Endothelial cell of umbilical vein (primary cell): Measurements from ENCODE around the gene CHEK2. TPM values are rescaled to one million over a fixed set of nuclear protein-coding genes. Genes with fewer than 3 reads are reported as not detected.

Experiments used
- BruUV-seq: library from RNA; stranded (reverse); fragments of 400-500 nt; replicated peaks from 2 replicates; lab custom pipeline; 2021; lab: Mats Ljungman, UMichigan
- CTCF ChIA-PET: fragments of 300-600, 350-600 bp; sonication (Branson Sonifier 250); formaldehyde crosslinking; loops from one replicate; lab custom pipeline; 2021; ENCODE audit warnings: antibody characterized with exemption, inconsistent platforms; lab: Charles Lee
- POLR2A ChIA-PET: fragments of 300-600, 350-600 bp; sonication (Branson Sonifier 250); formaldehyde crosslinking; loops from one replicate; lab custom pipeline; 2021; ENCODE audit warnings: antibody characterized with exemption, inconsistent platforms; lab: Charles Lee
- DNase-seq: peaks from one replicate; pipeline ENCODE4 v3.0.0-alpha.2; 2011; ENCODE audit warnings: low read depth, low spot score
- FAIRE-seq: peaks from 2 replicates; lab custom pipeline; 2011; peaks lifted over from hg19 to GRCh38; lab: Jason Lieb, UNC
- H2AFZ ChIP-seq: 2 replicates; pipeline ENCODE4 v1.6.0; 2012; ENCODE audit warnings: low read depth, low read length, control low read depth, inconsistent platforms
- H3K27ac ChIP-seq: 2 replicates; pipeline ENCODE4 v1.5.1; 2011; ENCODE audit warnings: low read depth, mild to moderate bottlenecking, control low read depth, low read length, moderate library complexity; ENCODE audit not compliant: insufficient read depth
- H3K27me3 ChIP-seq, 2 experiments: 2 replicates each; pipeline versions ENCODE4 v1.6.0 to v1.6.1; 2011; ENCODE audit warnings: low read length in 2 of 2, mixed read lengths in 1 of 2; ENCODE audit not compliant: control insufficient read depth in 2 of 2, insufficient read depth in 2 of 2
- H3K36me3 ChIP-seq, 2 experiments: 2 replicates in 1 of 2; 3 replicates in 1 of 2; pipeline ENCODE4 v1.5.1; 2011; ENCODE audit warnings: low read length in 2 of 2, mild to moderate bottlenecking in 1 of 2, moderate library complexity in 1 of 2; ENCODE audit not compliant: control insufficient read depth in 2 of 2, insufficient read depth in 2 of 2; ENCODE audit errors: extremely low read depth in 1 of 2
- H3K4me1 ChIP-seq: 3 replicates; pipeline ENCODE4 v1.5.1; 2011; ENCODE audit warnings: mild to moderate bottlenecking, low read length; ENCODE audit not compliant: control insufficient read depth, insufficient read depth; ENCODE audit errors: extremely low read depth
- H3K4me2 ChIP-seq: 2 replicates; pipeline ENCODE4 v1.6.1; 2011; ENCODE audit warnings: low read length, control low read depth, mixed read lengths; ENCODE audit not compliant: insufficient read depth
- H3K4me3 ChIP-seq, 3 experiments: fragments of 200-600 bp in 1 of 3; sonication (generic), shearing (Covaris generic) in 1 of 3; replicated peaks in 1 of 3; 2 replicates each; pipeline ENCODE4 v1.5.1; 2011 to 2016; ENCODE audit warnings: control low read depth in 3 of 3, low read length in 3 of 3, mild to moderate bottlenecking in 2 of 3, inconsistent platforms in 1 of 3, low read depth in 1 of 3, moderate library complexity in 1 of 3; ENCODE audit not compliant: insufficient read depth in 1 of 3
- H3K79me2 ChIP-seq: 2 replicates; pipeline ENCODE4 v1.6.0; 2012; ENCODE audit warnings: low read length, inconsistent platforms; ENCODE audit not compliant: control insufficient read depth, insufficient read depth
- H3K9ac ChIP-seq: replicated peaks from 2 replicates; pipeline ENCODE3; 2011; ENCODE audit warnings: low read length, control low read depth; ENCODE audit not compliant: insufficient read depth; ENCODE audit errors: extremely low read depth
- H3K9me1 ChIP-seq: replicated peaks from 3 replicates; pipeline ENCODE4 v1.6.0; 2011; ENCODE audit warnings: mild to moderate bottlenecking, low read length; ENCODE audit not compliant: control insufficient read depth, insufficient read depth; ENCODE audit errors: extremely low read depth
- H3K9me3 ChIP-seq: replicated peaks from 2 replicates; pipeline ENCODE4 v1.5.1; 2012; ENCODE audit warnings: low read length, inconsistent platforms; ENCODE audit not compliant: control insufficient read depth, insufficient read depth
- H4K20me1 ChIP-seq: replicated peaks from 2 replicates; pipeline ENCODE3; 2011; ENCODE audit warnings: mild to moderate bottlenecking, low read length; ENCODE audit not compliant: control insufficient read depth, insufficient read depth; ENCODE audit errors: extremely low read depth
- CTCF ChIP-seq, 2 donors: IDR thresholded peaks; 1 replicate in 1 of 2; 2 replicates in 1 of 2; pipeline ENCODE4 v1.5.1; 2011; ENCODE audit warnings: low read length in 2 of 2, mild to moderate bottlenecking in 2 of 2, moderate library complexity in 2 of 2, control low read depth in 1 of 2, inconsistent platforms in 1 of 2, low read depth in 1 of 2; ENCODE audit not compliant: insufficient read depth in 1 of 2; ENCODE audit errors: extremely low read depth in 1 of 2
- FOS ChIP-seq: IDR thresholded peaks from 2 replicates; pipeline ENCODE4 v1.6.1; 2011; ENCODE audit warnings: mild to moderate bottlenecking, low read length, moderate library complexity, borderline replicate concordance; ENCODE audit not compliant: insufficient read depth
- GATA2 ChIP-seq: IDR thresholded peaks from 2 replicates; pipeline ENCODE4 v1.7.0; 2011; ENCODE audit warnings: low read depth, mild to moderate bottlenecking, moderate library complexity, mixed read lengths, low read length; ENCODE audit not compliant: insufficient read length, insufficient read depth
- JUN ChIP-seq: IDR thresholded peaks from 2 replicates; pipeline ENCODE4 v1.6.1; 2011; ENCODE audit warnings: borderline replicate concordance, low read depth; ENCODE audit not compliant: insufficient read length, insufficient read depth
- MYC ChIP-seq: IDR thresholded peaks from one replicate; pipeline ENCODE4 v1.6.1; 2011; ENCODE audit warnings: mild to moderate bottlenecking, low read depth, low read length
- POLR2A ChIP-seq: IDR thresholded peaks from 2 replicates; pipeline ENCODE4 v1.6.1; 2012; ENCODE audit warnings: low read depth, mild to moderate bottlenecking, control low read depth, low read length
- POLR2AphosphoS5 ChIP-seq: IDR thresholded peaks from 2 replicates; pipeline ENCODE4 v1.6.1; 2012; ENCODE audit warnings: low read depth, mild to moderate bottlenecking, control low read depth, low read length, moderate library complexity; ENCODE audit not compliant: insufficient read depth
- dilution Hi-C: fragments of 300-500 bp; cut with MboI; formaldehyde crosslinking; loops from one replicate; pipeline ENCODE4 v1.15.0; 2019; ENCODE audit warnings: low sequenced_read_pairs; ENCODE audit not compliant: extremely low pct_ligation_motif_present
- intact Hi-C: fragments of 100-400 bp; cut with micrococcal nuclease; formaldehyde crosslinking; loops from one replicate; pipeline ENCODE4 v1.10.0; 2022
- polyA plus RNA-seq, 4 experiments: library from polyadenylated mRNA; depleted of rRNA in 3 of 4; stranded (reverse) in 3 of 4; unstranded in 1 of 4; fragments of >200 nt; gene quantifications; 2 replicates each; pipeline versions ENCODE4 v1.2.1 to v1.2.3, GENCODE V29; 2011 to 2012; ENCODE audit warnings: missing spikeins in 1 of 4
- total RNA-seq: library from RNA; stranded (reverse); gene quantifications from 2 replicates; pipeline ENCODE4 v1.2.3, GENCODE V29; 2021
- TF ChIP-seq, protein P1 (sequence below): IDR thresholded peaks from 2 replicates; pipeline ENCODE4 v1.6.1; 2011; ENCODE audit not compliant: insufficient read depth, insufficient read length

The CHEK2 gene
- total and polyA plus RNA-seq, 2 donors (not counting 3 experiments of a cell fraction or from before 2014, with no cell fraction given), result 24.6 to 24.9 TPM

DNA sequence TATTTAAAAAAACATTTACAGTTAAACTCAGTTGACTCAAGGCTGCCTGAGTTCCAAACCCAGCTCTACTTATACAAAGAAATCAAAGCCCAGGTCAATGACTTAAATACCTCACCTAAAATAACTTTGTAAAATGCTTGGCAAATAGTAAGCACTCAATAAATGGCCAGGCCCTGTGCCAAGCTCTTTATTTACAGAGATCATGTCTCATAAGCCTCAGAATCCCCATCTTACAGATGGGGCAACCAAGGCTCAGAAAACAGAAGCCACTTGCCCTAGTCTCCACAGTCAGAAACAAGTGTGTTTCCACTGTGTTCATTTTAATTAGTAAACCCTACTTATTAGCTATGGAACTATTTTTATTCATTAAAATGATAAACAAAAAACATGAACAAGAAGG, 31.5 kb downstream of the CHEK2 start:
- Histone ChIP-seq H3K27me3 (no peaks in the 10 kb centered on the region), H2AFZ (no peak overlapping the region), H3K79me2 (no peaks in the 10 kb centered on the region), H3K4me3 (peak overlapping the region in 1 of 3 experiments; percentile 48), H3K9me1 (no peaks in the 10 kb centered on the region), H3K4me2 (peak overlapping the region; percentile 98), H3K4me1 (peaks cover 35% of the 10 kb centered on the region), H3K36me3 (no peaks in the 10 kb centered on the region), H3K27ac (peak overlapping the region; percentile 96), H4K20me1 (no peaks in the 10 kb centered on the region), H3K9me3 (no peaks in the 10 kb centered on the region), H3K9ac (peak overlapping the region; percentile 78)
- FAIRE-seq (no peak), DNase-seq (no peak)
- no peak for TF ChIP-seq JUN
- no peak for TF ChIP-seq POLR2A
- TF ChIP-seq MYC, result no peak
- TF ChIP-seq GATA2, result no peak
- ChIA-PET POLR2A (interaction anchor here (1.1 kb wide), 1 partner anchor 90 kb away, joined by 4 read pairs; the partner anchor contains the start of gene XBP1), CTCF (interaction anchor here (0.9 to 2.1 kb wide), 6 partner anchors 21 to 536 kb away, joined by 3 to 6 read pairs (median 4); partner anchors contain the start of gene TTC28)
- BruUV-seq, result TSS peak; percentile 85
- dilution Hi-C loops (no loop called here), intact Hi-C loops (loop anchor here (1.0 to 2.0 kb wide), 3 partner anchors 31 to 89 kb away; partner anchors contain the start of gene TTC28)

GRCh38 chr22:28706845-28707244, 34.8 kb downstream of the CHEK2 start:
- H2AFZ ChIP-seq, result no peak overlapping the region
- H3K4me3 ChIP-seq, result no peak overlapping the region

More at GRCh38 chr22:28706845-28707244, 34.8 kb downstream of the CHEK2 start:
- H3K79me2 ChIP-seq, result no peaks in the 10 kb centered on the region
- H3K36me3 ChIP-seq, result no peaks in the 10 kb centered on the region
- no peaks in the 10 kb centered on the region for H4K20me1 ChIP-seq
- ChIA-PET POLR2A (no interaction called here), CTCF (no interaction called here)
- H3K4me1 ChIP-seq, result peaks cover 25% of the 10 kb centered on the region
- no peak for DNase-seq
- no peak overlapping the region for H3K9ac ChIP-seq
- no peaks in the 10 kb centered on the region for H3K27me3 ChIP-seq
- dilution Hi-C loops, result no loop called here
- H3K27ac ChIP-seq, result no peak overlapping the region
- intact Hi-C loops, result no loop called here
- H3K9me1 ChIP-seq, result no peaks in the 10 kb centered on the region
- BruUV-seq, result no TSS peak
- FAIRE-seq, result no peak
- TF ChIP-seq POLR2AphosphoS5 (no peak), GATA2 (no peak), CTCF (IDR thresholded peaks at IDR 0.05; ENCODE audit: extremely low read depth in 1 of 2, insufficient read depth in 1 of 2, low read depth in 1 of 2, low read length in 2 of 2) (no peak), MYC (no peak), POLR2A (no peak), JUN (no peak), FOS (no peak)
- TF ChIP-seq, protein P1, sequence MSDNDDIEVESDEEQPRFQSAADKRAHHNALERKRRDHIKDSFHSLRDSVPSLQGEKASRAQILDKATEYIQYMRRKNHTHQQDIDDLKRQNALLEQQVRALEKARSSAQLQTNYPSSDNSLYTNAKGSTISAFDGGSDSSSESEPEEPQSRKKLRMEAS, result no peak
- no peak overlapping the region for H3K4me2 ChIP-seq
- H3K9me3 ChIP-seq, result no peaks in the 10 kb centered on the region
